Heart left ventricle (tissue), 16 donors: Measurements from ENCODE around the gene WARS2. TPM values are rescaled to one million over a fixed set of nuclear protein-coding genes. Genes with fewer than 3 reads are reported as not detected.

Experiments
- ATAC-seq, 4 donors: fragments of 200-7000 bp; cut with Tn5 transposase; one replicate each; pipeline ENCODE4 v1.9.1; 2020 to 2022; ENCODE audit warnings: moderate library complexity in 4 of 4, mild to moderate bottlenecking in 3 of 4, moderate number of reproducible peaks in 1 of 4
- DNase-seq, 5 donors: peaks; one replicate each; pipeline ENCODE4 v3.0.0-alpha.2; 2020
- H3K27ac ChIP-seq, 12 donors: fragments of 200-600 bp; sonication (generic) in 4 of 12; one replicate each; pipeline versions ENCODE4 v1.5.0 to v1.8.0; 2016 to 2022; ENCODE audit warnings: mild to moderate bottlenecking in 2 of 12
- H3K27me3 ChIP-seq, 9 donors: fragments of 200-600 bp; sonication (generic) in 2 of 9; one replicate each; pipeline versions ENCODE4 v1.5.1 to v1.8.0; 2016 to 2022; ENCODE audit warnings: mild to moderate bottlenecking in 3 of 9
- H3K36me3 ChIP-seq, 9 donors: fragments of 200-600 bp; sonication (generic) in 2 of 9; one replicate each; pipeline versions ENCODE4 v1.5.0 to v1.8.0; 2018 to 2022; ENCODE audit warnings: mild to moderate bottlenecking in 2 of 9
- H3K4me1 ChIP-seq, 12 donors: fragments of 200-600 bp; sonication (generic) in 4 of 12; one replicate each; pipeline versions ENCODE4 v1.5.0 to v1.8.0; 2016 to 2022; ENCODE audit warnings: mild to moderate bottlenecking in 3 of 12
- H3K4me3 ChIP-seq, 12 donors: fragments of 200-600 bp; sonication (generic) in 4 of 12; one replicate each; pipeline versions ENCODE4 v1.5.0 to v1.8.0; 2017 to 2022; ENCODE audit warnings: mild to moderate bottlenecking in 9 of 12, moderate library complexity in 4 of 12
- H3K9me3 ChIP-seq, 12 donors: fragments of 200-600 bp; sonication (generic) in 4 of 12; one replicate each; pipeline versions ENCODE4 v1.5.0 to v1.8.0; 2016 to 2022; ENCODE audit warnings: mild to moderate bottlenecking in 1 of 12
- POLR2A ChIP-seq, 2 donors: fragments of 450-650 bp; IDR thresholded peaks; one replicate each; pipeline ENCODE4 v1.6.1; 2017; ENCODE audit warnings: antibody characterized with exemption in 2 of 2, mild to moderate bottlenecking in 2 of 2, moderate library complexity in 2 of 2
- WGBS, 4 donors: extraction: QIAGEN DNeasy Blood & Tissue Kit in 2 of 4; methylation state at CpG; one replicate each; pipeline versions ENCODE4 v1.1.5 to v1.1.7; 2013 to 2018; 5-methylcytosine and 5-hydroxymethylcytosine counted together
- intact Hi-C, 10 donors: fragments of 100-400 bp; cut with DNase I; formaldehyde crosslinking; loops; one replicate each; pipeline versions ENCODE4 v1.11.1 to v1.14.2; 2022
- polyA plus RNA-seq, 2 donors: library from polyadenylated mRNA; stranded (reverse); fragments of 200-250 nt; gene quantifications; one replicate each; pipeline ENCODE4 v1.2.3, GENCODE V29; 2013
- total RNA-seq, 9 donors: library from RNA; depleted of rRNA in 2 of 9; stranded (reverse); fragments of >200 nt in 2 of 9; fragmentation: NEBNext Ultra II Directional in 3 of 9; extraction: Animal tissue kit (Norgen Biotek cat#: 25700) in 3 of 9; gene quantifications; one replicate each; pipeline versions ENCODE4 v1.1.0 to v1.2.4, GENCODE V29; 2016 to 2023
- TF ChIP-seq, protein P1 (sequence below), 12 donors: fragments of 200-600 bp; sonication (generic) in 4 of 12; IDR thresholded peaks; one replicate each; pipeline versions ENCODE4 v1.5.0 to v1.8.0; 2018 to 2022; ENCODE audit warnings: antibody characterized with exemption in 12 of 12, mild to moderate bottlenecking in 5 of 12
- donor health status: ischemic (EF 13 %, LVEDD 7.1; RV severe dilation, severe dysfunction).
- donor health status: healthy with polysubstance abuse.
- donor health status: DM: no; HTN: yes; CAD: no.
- donor health status: DM: no; HTN: no; CAD: no.
- donor health status: ischemic (EF 25% LVEDD 6.9; RV normal size, moderate dysfunction).
- donor health status: ischemic (EF 25% LVEDD 5.7; RV mildly dilated, moderate dysfunction).
- donor health status: healthy.
- donor health status: DM: yes; HTN: yes; CAD: no.
- donor health status: ischemic (EF 35%, LVEDD 5.7; RV mildly dilated, moderate dysfunction).
- donor health status: nonischemic (EF 11% LVEDD 7.7; RV severe dilation, severe dysfunction).
- donor health status: DM: yes; HTN: yes; CAD: no.
- donor health status: PGD.
- donor health status: ischemic (EF 29% LVEDD 5.4; RV normal size, mild dysfunction).
- donor health status: nonischemic (EF 23%, LVEDD 6.1; RV moderate dilation, normal function).

WARS2 gene
- total and polyA plus RNA-seq, 11 donors, result 3.9 to 15.5 (median 11.9) TPM

GRCh38 chr1:119038363-119038762, 102.1 kb downstream of the WARS2 start:
- TF ChIP-seq, protein P1, sequence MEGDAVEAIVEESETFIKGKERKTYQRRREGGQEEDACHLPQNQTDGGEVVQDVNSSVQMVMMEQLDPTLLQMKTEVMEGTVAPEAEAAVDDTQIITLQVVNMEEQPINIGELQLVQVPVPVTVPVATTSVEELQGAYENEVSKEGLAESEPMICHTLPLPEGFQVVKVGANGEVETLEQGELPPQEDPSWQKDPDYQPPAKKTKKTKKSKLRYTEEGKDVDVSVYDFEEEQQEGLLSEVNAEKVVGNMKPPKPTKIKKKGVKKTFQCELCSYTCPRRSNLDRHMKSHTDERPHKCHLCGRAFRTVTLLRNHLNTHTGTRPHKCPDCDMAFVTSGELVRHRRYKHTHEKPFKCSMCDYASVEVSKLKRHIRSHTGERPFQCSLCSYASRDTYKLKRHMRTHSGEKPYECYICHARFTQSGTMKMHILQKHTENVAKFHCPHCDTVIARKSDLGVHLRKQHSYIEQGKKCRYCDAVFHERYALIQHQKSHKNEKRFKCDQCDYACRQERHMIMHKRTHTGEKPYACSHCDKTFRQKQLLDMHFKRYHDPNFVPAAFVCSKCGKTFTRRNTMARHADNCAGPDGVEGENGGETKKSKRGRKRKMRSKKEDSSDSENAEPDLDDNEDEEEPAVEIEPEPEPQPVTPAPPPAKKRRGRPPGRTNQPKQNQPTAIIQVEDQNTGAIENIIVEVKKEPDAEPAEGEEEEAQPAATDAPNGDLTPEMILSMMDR (IDR thresholded peaks at IDR 0.05), result no peak
- no peak for TF ChIP-seq POLR2A (IDR thresholded peaks at IDR 0.05)
- ATAC-seq (no peak), DNase-seq (no peak)
- WGBS, 4 donors, result 95 to 99% (median 98%) methylated on average over 2 of the region's 2 CpGs
- no peaks in the 10 kb centered on the region for H3K9me3 ChIP-seq
- no peak overlapping the region for H3K27ac ChIP-seq
- H3K4me3 ChIP-seq, result no peak overlapping the region
- intact Hi-C loops, result no loop called here
- H3K36me3 ChIP-seq, result peaks cover 0 to 19% (median 9%) of the 10 kb centered on the region in 9 donors
- H3K27me3 ChIP-seq, result no peaks in the 10 kb centered on the region
- H3K4me1 ChIP-seq, result no peaks in the 10 kb centered on the region

- Histone ChIP-seq H3K27me3 (no peaks in the 10 kb centered on the region), H3K4me1 (no peaks in the 10 kb centered on the region), H3K9me3 (no peaks in the 10 kb centered on the region), H3K4me3 (no peak overlapping the region), H3K27ac (no peak overlapping the region), H3K36me3 (peaks cover 0 to 35% (median 17%) of the 10 kb centered on the region in 9 donors)
- no peak for TF ChIP-seq POLR2A (IDR thresholded peaks at IDR 0.05)
- TF ChIP-seq, protein P1 (IDR thresholded peaks at IDR 0.05), result no peak
- ATAC-seq, result no peak
- no peak for DNase-seq
- intact Hi-C loops, result no loop called here
Measured at GRCh38 chr1:119034359-119034758, 106.1 kb downstream of the WARS2 start.

- Histone ChIP-seq H3K36me3 (peaks cover 0 to 35% (median 17%) of the 10 kb centered on the region in 9 donors), H3K4me1 (no peaks in the 10 kb centered on the region), H3K27me3 (no peaks in the 10 kb centered on the region), H3K9me3 (no peaks in the 10 kb centered on the region), H3K27ac (no peak overlapping the region), H3K4me3 (no peak overlapping the region)
- 98 to 99% (median 98%) methylated on average over 22 of the region's 22 CpGs for WGBS, 4 donors
- intact Hi-C loops, result no loop called here
- TF ChIP-seq, protein P1 (IDR thresholded peaks at IDR 0.05), result no peak
- no peak for TF ChIP-seq POLR2A (IDR thresholded peaks at IDR 0.05)
- ATAC-seq, result no peak
- DNase-seq, result no peak
Measured at GRCh38 chr1:119032986-119033385, 107.5 kb downstream of the WARS2 start.

DNA sequence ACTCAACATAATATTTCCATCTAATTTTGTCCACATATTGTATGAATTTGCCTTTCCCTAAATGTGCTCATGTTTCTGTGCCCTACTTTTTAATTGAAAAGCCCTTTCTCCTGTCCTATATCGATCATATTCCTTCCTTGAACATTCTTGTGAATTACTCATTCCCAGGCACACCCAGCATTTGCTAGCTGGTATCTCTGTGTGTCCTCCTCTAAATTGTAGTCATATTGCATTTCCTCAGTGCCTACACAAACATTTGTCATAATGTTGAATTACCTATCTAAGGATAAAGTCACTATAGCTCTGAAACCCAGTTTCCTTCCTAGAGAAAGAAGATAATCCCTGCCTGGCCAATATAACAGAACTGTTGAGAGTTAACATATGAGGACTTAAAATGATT, 112.7 kb downstream of the WARS2 start:
- H3K27me3 ChIP-seq, result no peaks in the 10 kb centered on the region
- DNase-seq, result no peak
- H3K27ac ChIP-seq, result no peak overlapping the region
- H3K36me3 ChIP-seq, result peaks cover 0 to 15% (median 11%) of the 10 kb centered on the region in 9 donors
- ATAC-seq, result no peak
- TF ChIP-seq POLR2A (IDR thresholded peaks at IDR 0.05), result no peak
- TF ChIP-seq, protein P1 (IDR thresholded peaks at IDR 0.05), result no peak
- no peak overlapping the region for H3K4me3 ChIP-seq
- no peaks in the 10 kb centered on the region for H3K4me1 ChIP-seq
- intact Hi-C loops, result no loop called here
- whole genome bisulfite sequencing, 4 donors, result 90 to 97% (median 95%) methylated on average over 1 of the region's 1 CpG
- H3K9me3 ChIP-seq, result no peaks in the 10 kb centered on the region
